Loucy (cell line): Measurements from ENCODE around the gene SERPINA12.

Experiments used
- CTCF ChIP-seq: fragments of 200-600 bp; sonication (generic); conservative IDR thresholded peaks from 2 replicates; pipeline ENCODE4 v1.5.1; 2014; ENCODE audit warnings: mild to moderate bottlenecking, antibody characterized with exemption, low read length
- EZH2phosphoT487 ChIP-seq: fragments of 200-600 bp; IDR thresholded peaks from 2 replicates; pipeline ENCODE4 v1.6.1; 2018; ENCODE audit warnings: antibody characterized with exemption, mild to moderate bottlenecking, moderate library complexity, borderline replicate concordance

GRCh38 chr14:94532447-94532846 lies 23.2 kb upstream of the SERPINA12 start:
- no peak for TF ChIP-seq CTCF
- TF ChIP-seq EZH2phosphoT487, result no peak
